ENCODE measurements around the gene LNPEP.

LNPEP gene

DNA sequence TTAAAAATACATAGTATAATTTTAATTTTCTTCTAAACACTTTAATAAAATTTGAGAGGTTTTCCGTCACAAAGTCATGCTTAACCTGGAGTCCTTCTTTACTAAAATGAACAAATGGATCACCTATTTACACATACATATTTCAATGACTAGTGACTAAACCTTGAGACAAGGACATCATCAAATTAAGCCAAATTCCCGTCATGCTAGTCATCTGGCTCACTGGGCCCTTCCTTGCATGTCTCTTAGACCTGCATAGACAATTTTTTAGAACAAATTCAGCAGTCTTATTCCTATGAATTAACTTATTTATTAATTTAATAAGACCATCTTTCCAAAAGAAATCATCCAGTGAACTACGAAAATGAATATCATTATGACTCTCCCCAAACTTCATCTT is 33.0 kb upstream of the LNPEP start:
- DNase-seq (ENCODE audit: low read depth in 2 of 2): no peak
- TF ChIP-seq, protein P1, sequence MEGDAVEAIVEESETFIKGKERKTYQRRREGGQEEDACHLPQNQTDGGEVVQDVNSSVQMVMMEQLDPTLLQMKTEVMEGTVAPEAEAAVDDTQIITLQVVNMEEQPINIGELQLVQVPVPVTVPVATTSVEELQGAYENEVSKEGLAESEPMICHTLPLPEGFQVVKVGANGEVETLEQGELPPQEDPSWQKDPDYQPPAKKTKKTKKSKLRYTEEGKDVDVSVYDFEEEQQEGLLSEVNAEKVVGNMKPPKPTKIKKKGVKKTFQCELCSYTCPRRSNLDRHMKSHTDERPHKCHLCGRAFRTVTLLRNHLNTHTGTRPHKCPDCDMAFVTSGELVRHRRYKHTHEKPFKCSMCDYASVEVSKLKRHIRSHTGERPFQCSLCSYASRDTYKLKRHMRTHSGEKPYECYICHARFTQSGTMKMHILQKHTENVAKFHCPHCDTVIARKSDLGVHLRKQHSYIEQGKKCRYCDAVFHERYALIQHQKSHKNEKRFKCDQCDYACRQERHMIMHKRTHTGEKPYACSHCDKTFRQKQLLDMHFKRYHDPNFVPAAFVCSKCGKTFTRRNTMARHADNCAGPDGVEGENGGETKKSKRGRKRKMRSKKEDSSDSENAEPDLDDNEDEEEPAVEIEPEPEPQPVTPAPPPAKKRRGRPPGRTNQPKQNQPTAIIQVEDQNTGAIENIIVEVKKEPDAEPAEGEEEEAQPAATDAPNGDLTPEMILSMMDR (IDR thresholded peaks at IDR 0.05; ENCODE audit: low read depth, low read length): no peak
- no peak overlapping the region for H3K4me3 ChIP-seq (replicated peaks in 1 of 2; ENCODE audit: low read depth in 2 of 2, low read length in 2 of 2)

DNA sequence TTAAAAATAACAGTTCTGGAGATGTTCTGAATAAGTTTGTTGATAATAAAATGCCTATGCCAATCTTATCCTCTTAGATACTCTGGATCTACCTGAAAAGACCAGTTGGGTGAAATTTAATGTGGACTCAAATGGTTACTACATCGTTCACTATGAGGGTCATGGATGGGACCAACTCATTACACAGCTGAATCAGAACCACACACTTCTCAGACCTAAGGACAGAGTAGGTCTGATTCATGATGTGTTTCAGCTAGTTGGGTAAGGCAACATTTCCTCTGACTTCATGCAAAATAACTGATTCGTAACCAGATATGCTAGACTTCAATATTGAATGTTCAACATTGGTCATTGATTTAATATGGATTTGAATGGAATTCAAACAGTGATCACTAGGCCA is 32.6 kb upstream of the LNPEP start:
- TF ChIP-seq, protein P1 (IDR thresholded peaks at IDR 0.05; ENCODE audit: low read depth, low read length): no peak
- DNase-seq (ENCODE audit: low read depth in 2 of 2): peak in 1 of 2 donors; percentile 53
- no peak overlapping the region for H3K4me3 ChIP-seq (replicated peaks in 1 of 2; ENCODE audit: low read depth in 2 of 2, low read length in 2 of 2)

DNA sequence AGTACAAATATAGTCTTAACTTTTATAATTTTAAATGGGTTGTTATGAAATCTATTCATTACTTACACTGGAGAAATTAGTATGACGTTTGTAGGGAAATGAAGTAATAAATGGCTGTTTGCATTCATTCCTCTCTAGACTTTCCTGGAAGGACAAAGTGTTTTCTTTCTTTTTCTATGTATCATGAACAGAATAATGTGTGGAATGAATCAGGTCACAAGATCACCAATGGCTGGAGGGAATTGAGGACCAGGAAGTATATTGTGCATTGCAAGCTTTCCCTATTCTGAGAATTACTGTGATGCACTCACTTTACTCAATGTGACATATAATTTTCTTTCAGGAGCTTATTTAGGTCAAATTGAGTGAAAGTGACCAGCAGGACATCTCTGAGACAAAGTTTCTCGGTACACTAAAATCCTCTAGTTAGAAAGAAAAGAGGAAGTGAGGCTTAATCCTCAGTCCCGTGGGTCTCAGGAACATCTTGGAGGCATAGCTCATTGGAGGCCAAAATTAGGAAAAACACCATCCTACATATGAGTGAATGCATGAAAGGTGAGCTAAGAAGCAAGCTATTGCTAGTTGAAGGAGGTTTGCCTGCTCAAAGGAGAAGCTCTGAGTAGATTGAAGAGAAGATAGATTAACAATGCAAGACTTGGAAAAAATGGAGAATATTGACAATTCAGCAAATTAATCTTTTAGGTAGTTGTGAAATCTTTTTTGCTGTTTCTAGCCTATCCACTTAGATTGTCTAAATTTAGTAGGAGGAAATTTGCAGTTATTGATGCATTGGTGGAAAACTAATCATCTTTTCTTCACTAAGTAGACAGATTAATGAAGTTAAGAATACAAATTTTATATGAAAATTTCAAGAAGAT is 31.6 kb upstream of the LNPEP start:
- TF ChIP-seq, protein P1 (IDR thresholded peaks at IDR 0.05; ENCODE audit: low read depth, low read length): no peak
- peak; percentile 29 to 64 for DNase-seq (ENCODE audit: low read depth in 2 of 2)
- H3K4me3 ChIP-seq (replicated peaks in 1 of 2; ENCODE audit: low read depth in 2 of 2, low read length in 2 of 2): no peak overlapping the region

DNA sequence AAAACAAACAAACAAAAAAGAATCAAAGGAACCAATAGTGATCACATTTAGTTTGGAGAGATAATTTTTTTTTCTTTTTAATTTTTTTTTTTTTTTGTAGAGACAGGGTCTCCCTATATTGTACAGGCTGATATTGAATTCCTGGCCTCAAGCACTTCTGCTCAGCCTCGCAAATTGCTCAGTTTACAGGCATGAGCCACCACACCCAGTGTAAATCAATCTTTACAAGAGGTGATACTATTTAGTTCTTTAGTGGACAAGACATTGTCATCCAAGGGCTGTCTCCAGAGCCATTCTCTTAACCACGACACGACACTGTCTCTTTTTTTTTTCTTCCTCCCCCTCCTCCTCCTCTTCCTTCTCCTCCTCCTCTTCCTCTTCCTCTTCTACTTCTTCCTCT is 30.0 kb upstream of the LNPEP start:
- TF ChIP-seq, protein P1 (IDR thresholded peaks at IDR 0.05; ENCODE audit: low read depth, low read length): no peak
- H3K4me3 ChIP-seq (replicated peaks in 1 of 2; ENCODE audit: low read depth in 2 of 2, low read length in 2 of 2): no peak overlapping the region
- DNase-seq (ENCODE audit: low read depth in 2 of 2): no peak

DNA sequence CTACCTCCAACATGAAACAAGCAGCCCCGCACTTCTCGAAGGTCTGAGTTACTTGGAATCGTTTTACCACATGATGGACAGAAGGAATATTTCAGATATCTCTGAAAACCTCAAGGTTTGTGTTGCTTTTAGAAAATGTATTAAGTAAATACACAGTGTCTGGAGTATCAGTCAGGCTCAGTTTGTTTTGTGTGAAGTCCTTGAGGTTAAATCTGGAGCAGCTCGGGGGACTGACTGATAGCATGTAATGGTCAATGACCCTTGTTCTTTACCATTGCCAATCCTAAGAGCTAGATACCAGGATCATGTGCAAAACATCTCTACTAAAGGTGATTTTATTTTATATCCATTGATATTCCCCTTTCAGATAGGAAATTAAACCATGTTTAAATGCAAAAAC is 26.9 kb upstream of the LNPEP start:
- TF ChIP-seq, protein P1 (IDR thresholded peaks at IDR 0.05; ENCODE audit: low read depth, low read length): no peak
- no peak for DNase-seq (ENCODE audit: low read depth in 2 of 2)
- no peak overlapping the region for H3K4me3 ChIP-seq (replicated peaks in 1 of 2; ENCODE audit: low read depth in 2 of 2, low read length in 2 of 2)

DNA sequence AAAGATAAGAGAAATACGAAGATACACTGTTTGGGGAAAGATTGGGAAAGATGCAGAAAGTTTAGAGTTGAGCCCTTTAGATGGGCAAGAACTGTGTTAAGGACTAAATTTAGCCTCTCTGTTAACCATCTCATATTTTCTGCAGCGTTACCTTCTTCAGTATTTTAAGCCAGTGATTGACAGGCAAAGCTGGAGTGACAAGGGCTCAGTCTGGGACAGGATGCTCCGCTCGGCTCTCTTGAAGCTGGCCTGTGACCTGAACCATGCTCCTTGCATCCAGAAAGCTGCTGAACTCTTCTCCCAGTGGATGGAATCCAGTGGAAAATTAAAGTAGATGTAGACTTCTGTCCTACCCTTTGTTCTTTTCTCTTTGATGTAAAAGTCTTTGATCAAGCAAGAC is 26.4 kb upstream of the LNPEP start:
- H3K4me3 ChIP-seq (replicated peaks in 1 of 2; ENCODE audit: low read depth in 2 of 2, low read length in 2 of 2): no peak overlapping the region
- no peak for DNase-seq (ENCODE audit: low read depth in 2 of 2)
- TF ChIP-seq, protein P1 (IDR thresholded peaks at IDR 0.05; ENCODE audit: low read depth, low read length): no peak

All from cardiac fibroblast (primary cell).